B cell (primary cell): Measurements from ENCODE around the gene ADK.

Experiments
- EZH2 ChIP-seq: IDR thresholded peaks from 2 replicates; pipeline ENCODE4 v1.6.1; 2012; ENCODE audit warnings: borderline replicate concordance, low read depth, mild to moderate bottlenecking, moderate library complexity, low read length; ENCODE audit not compliant: insufficient read depth, poor library complexity, severe bottlenecking
- TF ChIP-seq, protein P1 (sequence below): fragments of 200-600 bp; IDR thresholded peaks from one replicate; pipeline ENCODE4 v1.8.0; 2022; ENCODE audit warnings: antibody characterized with exemption, mild to moderate bottlenecking

GRCh38 chr10:74541375-74541774 is 390.4 kb downstream of the ADK start:
- TF ChIP-seq, protein P1, sequence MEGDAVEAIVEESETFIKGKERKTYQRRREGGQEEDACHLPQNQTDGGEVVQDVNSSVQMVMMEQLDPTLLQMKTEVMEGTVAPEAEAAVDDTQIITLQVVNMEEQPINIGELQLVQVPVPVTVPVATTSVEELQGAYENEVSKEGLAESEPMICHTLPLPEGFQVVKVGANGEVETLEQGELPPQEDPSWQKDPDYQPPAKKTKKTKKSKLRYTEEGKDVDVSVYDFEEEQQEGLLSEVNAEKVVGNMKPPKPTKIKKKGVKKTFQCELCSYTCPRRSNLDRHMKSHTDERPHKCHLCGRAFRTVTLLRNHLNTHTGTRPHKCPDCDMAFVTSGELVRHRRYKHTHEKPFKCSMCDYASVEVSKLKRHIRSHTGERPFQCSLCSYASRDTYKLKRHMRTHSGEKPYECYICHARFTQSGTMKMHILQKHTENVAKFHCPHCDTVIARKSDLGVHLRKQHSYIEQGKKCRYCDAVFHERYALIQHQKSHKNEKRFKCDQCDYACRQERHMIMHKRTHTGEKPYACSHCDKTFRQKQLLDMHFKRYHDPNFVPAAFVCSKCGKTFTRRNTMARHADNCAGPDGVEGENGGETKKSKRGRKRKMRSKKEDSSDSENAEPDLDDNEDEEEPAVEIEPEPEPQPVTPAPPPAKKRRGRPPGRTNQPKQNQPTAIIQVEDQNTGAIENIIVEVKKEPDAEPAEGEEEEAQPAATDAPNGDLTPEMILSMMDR, result no peak
- no peak for TF ChIP-seq EZH2
